ENCODE measurements around the gene PCBP4.
A peak's percentile ranks its signal among the peaks of the same experiment; 100 is the strongest.

The PCBP4 gene

DNA sequence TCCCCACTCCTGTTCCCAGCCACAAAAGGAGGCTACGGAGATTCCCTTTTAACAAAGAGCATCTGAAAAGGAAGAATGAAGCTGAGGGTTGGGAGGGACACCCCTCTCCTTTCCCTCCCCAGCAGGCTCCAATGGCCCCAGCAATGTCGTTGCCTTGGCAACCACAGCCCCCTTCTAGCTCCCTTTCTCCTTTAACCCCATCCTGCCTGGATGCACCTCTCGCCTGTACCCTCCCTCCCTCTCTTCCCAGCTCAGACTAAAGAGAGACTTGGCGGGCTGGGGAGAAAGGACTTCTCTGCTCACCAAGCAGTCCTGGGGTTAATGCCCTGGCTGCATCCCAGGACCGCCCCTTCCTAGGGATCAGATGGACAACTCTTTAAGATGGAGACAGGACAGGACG lies 35.5 kb upstream of the PCBP4 start:
- DNase-seq (ENCODE audit: low read depth) = no peak
- TF ChIP-seq, protein P1, sequence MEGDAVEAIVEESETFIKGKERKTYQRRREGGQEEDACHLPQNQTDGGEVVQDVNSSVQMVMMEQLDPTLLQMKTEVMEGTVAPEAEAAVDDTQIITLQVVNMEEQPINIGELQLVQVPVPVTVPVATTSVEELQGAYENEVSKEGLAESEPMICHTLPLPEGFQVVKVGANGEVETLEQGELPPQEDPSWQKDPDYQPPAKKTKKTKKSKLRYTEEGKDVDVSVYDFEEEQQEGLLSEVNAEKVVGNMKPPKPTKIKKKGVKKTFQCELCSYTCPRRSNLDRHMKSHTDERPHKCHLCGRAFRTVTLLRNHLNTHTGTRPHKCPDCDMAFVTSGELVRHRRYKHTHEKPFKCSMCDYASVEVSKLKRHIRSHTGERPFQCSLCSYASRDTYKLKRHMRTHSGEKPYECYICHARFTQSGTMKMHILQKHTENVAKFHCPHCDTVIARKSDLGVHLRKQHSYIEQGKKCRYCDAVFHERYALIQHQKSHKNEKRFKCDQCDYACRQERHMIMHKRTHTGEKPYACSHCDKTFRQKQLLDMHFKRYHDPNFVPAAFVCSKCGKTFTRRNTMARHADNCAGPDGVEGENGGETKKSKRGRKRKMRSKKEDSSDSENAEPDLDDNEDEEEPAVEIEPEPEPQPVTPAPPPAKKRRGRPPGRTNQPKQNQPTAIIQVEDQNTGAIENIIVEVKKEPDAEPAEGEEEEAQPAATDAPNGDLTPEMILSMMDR (IDR thresholded peaks at IDR 0.05; ENCODE audit: control insufficient read depth, extremely low read depth, insufficient read depth) = no peak
- no peak overlapping the region for H3K4me3 ChIP-seq (ENCODE audit: low read depth, low read length)

- TF ChIP-seq, protein P1 (IDR thresholded peaks at IDR 0.05; ENCODE audit: control insufficient read depth, extremely low read depth, insufficient read depth) = peak; percentile 97
- no peak overlapping the region for H3K4me3 ChIP-seq (ENCODE audit: low read depth, low read length)
- DNase-seq (ENCODE audit: low read depth) = no peak
Measured at GRCh38 chr3:52001443-52001974, 34.3 kb upstream of the PCBP4 start.

GRCh38 chr3:51999846-52000245 lies 32.6 kb upstream of the PCBP4 start:
- H3K4me3 ChIP-seq (ENCODE audit: low read depth, low read length) = no peak overlapping the region
- no peak for DNase-seq (ENCODE audit: low read depth)
- TF ChIP-seq, protein P1 (IDR thresholded peaks at IDR 0.05; ENCODE audit: control insufficient read depth, extremely low read depth, insufficient read depth) = no peak

DNA sequence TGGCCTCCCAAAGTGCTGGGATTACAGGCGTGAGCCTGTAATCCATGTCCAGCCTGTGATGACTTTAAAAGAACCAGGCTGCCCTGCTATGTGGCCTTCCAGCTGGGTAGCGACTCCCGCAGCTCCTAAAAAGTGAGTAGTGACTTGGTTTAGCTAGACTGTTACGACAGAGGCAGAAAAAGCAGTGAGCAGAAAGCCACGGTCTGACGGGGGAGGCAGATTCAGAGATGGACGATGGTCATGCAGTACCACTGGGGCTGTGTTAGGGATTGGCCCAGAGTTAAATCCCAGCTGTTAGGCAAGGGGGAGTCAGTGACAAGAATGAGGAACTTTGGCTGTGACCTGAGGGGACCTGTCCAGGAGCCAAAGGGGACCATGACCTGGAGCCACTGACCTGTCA lies 31.5 kb upstream of the PCBP4 start:
- TF ChIP-seq, protein P1 (IDR thresholded peaks at IDR 0.05; ENCODE audit: control insufficient read depth, extremely low read depth, insufficient read depth) = no peak
- no peak for DNase-seq (ENCODE audit: low read depth)
- H3K4me3 ChIP-seq (ENCODE audit: low read depth, low read length) = no peak overlapping the region

DNA sequence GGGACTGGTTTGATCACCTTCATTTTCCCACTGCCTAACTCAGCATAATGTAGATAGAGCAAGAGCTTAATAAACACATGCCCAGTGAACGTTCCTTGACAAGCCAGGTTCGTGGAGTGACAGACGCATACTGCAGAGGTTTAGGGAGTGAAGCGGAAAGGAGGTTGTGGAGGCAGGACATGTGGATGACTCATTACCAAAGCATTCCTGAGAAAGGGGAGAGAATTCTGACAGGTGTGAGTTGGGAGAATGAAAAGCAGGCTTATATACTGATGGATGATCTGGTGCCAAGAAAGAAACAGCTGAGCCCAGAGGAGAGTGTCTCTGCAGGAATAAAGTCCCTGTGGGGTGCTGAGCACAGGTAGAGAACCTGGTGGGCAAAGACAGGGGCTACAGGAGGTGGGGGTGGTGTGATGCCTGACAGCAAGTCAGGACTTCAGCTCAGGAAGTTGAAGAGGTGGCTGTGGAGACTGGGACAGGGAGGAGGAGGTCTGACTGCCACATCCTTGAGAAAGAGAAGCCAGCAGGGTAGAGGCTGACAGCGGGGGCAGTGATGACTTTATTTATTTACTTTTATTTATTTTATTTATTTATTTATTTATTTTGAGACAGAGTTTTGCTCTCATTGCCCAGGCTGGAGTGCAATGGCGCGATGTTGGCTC lies 30.8 kb upstream of the PCBP4 start:
- no peak for DNase-seq (ENCODE audit: low read depth)
- H3K4me3 ChIP-seq (ENCODE audit: low read depth, low read length) = no peak overlapping the region
- TF ChIP-seq, protein P1 (IDR thresholded peaks at IDR 0.05; ENCODE audit: control insufficient read depth, extremely low read depth, insufficient read depth) = no peak

DNA sequence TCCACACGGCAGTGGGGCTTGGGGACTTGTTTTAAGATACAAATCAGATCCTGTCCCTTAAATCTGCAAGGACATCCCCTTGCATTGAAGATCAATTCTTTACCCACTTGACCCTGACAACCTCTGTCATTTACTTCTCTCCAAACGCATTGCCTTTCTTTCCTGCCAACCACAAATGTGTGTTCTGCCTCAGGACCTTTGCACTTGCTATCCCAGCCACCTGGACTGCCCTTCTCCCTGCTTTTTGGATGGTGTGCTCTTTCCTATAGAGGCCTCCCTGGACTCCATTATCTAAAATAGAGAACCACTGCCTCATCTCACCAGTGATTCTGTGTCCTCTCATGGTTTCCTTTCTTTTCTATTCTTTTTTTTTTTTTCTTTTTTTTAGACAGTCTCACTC lies 29.9 kb upstream of the PCBP4 start:
- TF ChIP-seq, protein P1 (IDR thresholded peaks at IDR 0.05; ENCODE audit: control insufficient read depth, extremely low read depth, insufficient read depth) = no peak
- no peak overlapping the region for H3K4me3 ChIP-seq (ENCODE audit: low read depth, low read length)

More for the DNA sequence above, 29.9 kb upstream of the PCBP4 start:
- DNase-seq (ENCODE audit: low read depth) = no peak
